GM12872 (cell line): ENCODE results near the gene KLHL25.

Experiments
- TF ChIP-seq, protein P1 (sequence below): IDR thresholded peaks from 3 replicates; pipeline ENCODE4 v1.5.1; 2011; ENCODE audit warnings: low read depth, mild to moderate bottlenecking, low read length, moderate library complexity; ENCODE audit not compliant: insufficient read depth

KLHL25 gene

GRCh38 chr15:85711580-85712192 lies 83.0 kb downstream of the KLHL25 start:
- TF ChIP-seq, protein P1, sequence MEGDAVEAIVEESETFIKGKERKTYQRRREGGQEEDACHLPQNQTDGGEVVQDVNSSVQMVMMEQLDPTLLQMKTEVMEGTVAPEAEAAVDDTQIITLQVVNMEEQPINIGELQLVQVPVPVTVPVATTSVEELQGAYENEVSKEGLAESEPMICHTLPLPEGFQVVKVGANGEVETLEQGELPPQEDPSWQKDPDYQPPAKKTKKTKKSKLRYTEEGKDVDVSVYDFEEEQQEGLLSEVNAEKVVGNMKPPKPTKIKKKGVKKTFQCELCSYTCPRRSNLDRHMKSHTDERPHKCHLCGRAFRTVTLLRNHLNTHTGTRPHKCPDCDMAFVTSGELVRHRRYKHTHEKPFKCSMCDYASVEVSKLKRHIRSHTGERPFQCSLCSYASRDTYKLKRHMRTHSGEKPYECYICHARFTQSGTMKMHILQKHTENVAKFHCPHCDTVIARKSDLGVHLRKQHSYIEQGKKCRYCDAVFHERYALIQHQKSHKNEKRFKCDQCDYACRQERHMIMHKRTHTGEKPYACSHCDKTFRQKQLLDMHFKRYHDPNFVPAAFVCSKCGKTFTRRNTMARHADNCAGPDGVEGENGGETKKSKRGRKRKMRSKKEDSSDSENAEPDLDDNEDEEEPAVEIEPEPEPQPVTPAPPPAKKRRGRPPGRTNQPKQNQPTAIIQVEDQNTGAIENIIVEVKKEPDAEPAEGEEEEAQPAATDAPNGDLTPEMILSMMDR = no peak

DNA sequence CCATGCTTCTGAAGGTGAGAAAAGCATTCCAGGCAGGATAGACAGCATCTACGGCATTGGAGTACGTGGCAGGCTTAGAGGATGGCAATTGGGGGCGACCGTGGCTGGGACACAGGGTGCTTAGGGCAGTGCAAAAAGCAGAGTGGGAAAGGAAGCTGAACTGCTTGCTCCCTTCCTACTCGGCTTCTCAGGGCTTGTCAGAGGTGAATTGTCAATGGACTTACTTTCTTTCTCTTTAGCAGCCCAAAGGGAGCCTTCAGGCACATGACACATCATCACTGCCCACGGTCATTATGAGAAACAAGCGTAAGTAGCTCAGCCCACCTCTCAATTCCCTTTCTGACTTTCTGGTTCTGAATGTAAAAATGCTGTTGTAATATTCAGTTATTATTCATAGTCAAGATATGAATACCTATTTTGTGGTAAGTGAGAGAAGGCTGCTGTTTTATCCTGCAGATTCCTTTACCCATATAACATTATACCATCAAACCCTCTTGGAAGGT lies 84.3 kb downstream of the KLHL25 start:
- TF ChIP-seq, protein P1 = no peak
